Measurements from ENCODE around the gene POU6F1.

GRCh38 chr12:51208016-51208660 lies 9.7 kb downstream of the POU6F1 start:
- TF ChIP-seq POLR2A (IDR thresholded peaks at IDR 0.05), result no peak
- TF ChIP-seq, protein P1, sequence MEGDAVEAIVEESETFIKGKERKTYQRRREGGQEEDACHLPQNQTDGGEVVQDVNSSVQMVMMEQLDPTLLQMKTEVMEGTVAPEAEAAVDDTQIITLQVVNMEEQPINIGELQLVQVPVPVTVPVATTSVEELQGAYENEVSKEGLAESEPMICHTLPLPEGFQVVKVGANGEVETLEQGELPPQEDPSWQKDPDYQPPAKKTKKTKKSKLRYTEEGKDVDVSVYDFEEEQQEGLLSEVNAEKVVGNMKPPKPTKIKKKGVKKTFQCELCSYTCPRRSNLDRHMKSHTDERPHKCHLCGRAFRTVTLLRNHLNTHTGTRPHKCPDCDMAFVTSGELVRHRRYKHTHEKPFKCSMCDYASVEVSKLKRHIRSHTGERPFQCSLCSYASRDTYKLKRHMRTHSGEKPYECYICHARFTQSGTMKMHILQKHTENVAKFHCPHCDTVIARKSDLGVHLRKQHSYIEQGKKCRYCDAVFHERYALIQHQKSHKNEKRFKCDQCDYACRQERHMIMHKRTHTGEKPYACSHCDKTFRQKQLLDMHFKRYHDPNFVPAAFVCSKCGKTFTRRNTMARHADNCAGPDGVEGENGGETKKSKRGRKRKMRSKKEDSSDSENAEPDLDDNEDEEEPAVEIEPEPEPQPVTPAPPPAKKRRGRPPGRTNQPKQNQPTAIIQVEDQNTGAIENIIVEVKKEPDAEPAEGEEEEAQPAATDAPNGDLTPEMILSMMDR (IDR thresholded peaks at IDR 0.05), result no peak
